Renal cortical epithelial cell (primary cell): Measurements from ENCODE around the gene POLR2C. TPM values are rescaled to one million over a fixed set of nuclear protein-coding genes. Genes with fewer than 3 reads are reported as not detected.

Experiments
- DNase-seq: peaks from one replicate; pipeline ENCODE4 v3.0.0-alpha.2; 2011; ENCODE audit warnings: low read depth
- total RNA-seq: library from RNA; depleted of rRNA; stranded (reverse); fragments of >200 nt; gene quantifications from 2 replicates; pipeline ENCODE4 v1.2.3, GENCODE V29; 2014

The POLR2C gene
- total RNA-seq, 1 donor from 2014 or later = 83.8 TPM

DNA sequence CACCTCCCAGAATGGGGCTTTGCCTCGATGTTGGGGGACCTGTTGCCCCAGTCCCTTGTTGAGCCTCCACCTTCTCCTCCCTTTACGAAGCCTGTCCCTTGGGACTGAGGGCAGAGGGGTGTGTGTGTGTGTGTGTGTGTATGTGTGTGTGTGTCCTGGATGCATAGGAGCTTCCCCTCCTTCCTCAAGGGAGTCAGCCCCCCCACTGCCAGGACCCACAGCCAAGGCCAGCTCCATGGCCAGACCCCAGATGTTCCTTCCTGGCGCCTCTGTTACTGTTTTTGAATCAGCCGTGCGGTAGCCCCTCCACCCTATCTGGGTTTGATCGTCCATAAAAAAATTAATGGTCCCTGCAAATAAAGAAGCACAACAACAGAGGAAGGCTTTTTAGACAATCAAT, 41.5 kb downstream of the POLR2C start:
- no peak for DNase-seq

DNA sequence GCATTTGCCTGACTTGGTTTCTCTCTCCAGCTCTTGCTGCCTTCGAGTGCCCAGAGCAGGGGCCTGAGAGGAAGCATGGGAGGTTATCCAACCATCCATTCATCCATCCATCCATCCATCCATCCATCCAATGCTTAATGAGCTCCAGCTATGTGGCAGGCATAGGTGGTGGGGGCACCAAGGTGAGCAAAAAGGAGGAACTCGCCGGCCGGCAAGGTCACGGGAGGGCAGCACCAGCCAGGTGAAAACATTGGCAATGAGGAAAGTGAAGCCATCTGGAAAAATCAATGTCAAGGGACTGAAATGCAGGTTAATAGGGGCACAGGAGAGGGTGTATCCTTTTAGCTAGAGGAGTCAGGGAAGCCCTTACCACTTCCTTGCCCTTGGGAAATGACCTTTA, 42.0 kb downstream of the POLR2C start:
- no peak for DNase-seq

DNA sequence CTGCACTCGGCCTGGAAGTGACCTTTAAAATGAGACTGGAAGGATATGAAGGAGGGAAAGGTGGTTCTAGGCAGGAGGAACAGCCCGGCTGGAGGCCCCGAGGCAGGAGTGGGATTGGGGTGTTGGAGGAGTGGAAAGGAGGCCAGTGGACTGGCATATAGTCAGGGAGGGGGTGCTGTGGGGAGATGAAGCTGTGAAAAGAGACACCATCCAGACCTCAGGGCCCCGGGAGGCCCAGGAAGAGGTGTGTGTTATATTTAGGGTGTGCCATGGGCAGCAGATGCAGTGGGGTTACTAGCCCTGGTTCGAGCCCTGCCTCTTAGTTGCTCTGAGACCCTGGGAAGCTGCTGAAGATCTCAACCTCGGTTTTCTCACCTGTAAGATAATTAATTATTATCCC, 42.7 kb downstream of the POLR2C start:
- DNase-seq = no peak

DNA sequence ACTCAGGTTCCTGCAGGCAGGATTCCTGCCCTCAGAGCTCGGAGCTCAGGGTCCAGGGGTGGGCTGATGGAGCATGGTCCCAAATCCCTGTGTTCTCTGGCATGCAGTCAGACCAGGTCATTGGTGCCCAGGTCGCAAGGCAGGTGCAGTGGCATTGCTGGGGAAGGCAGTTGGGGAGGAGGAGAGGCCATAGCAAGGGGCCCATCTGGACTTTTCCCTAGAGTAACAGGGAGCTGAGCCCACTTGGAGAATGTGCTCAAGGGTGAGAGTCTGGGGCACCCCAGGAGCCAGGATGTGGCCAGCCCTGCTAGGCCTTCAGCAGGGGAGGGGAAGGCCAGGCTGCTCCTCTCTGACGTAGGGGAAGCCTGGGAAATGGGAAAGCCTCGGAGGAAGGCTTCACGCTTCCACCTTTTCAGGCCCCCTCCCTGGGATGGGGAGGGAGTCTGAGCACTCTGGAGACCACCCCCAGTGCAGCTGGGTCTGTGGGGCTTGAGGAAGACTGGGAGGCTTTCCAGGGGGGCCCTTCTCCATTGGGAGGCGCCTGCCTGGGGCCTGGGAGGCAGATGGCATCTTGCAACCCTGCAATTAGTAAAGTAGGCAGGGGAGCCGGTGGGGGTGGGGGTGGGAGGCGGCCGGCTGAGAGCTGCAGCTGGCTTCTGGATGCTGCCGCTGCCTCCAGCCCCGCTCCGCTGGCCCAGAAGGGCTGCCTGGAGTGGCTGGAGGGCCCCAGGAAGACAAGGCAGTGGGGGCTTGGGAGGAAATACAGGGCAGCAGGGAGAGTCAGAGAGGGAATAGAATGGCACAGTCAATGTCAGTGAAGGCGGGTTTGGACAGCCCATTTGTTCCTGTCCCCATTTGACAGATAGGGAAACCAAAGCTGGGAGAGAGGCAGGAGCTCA, 44.9 kb downstream of the POLR2C start:
- no peak for DNase-seq

DNA sequence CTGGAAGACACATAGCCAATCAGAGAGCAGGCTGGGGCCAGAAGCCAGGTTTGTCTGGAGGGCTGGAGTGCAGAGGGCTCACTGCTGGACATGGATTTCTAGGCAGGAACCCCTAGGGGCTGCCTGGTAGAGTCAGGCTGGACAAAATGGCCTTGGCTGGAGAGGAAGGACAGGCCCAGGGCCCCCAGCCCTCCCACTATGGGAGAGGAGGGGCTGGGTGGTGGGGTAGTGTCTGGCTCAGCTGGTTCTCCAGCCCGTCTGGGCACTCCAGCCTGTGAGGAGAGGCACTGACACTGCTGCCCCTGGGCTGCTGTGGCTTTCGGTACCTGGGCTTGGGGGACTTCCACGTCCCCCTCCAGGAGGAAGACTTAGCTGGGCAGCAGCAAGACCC, 45.6 kb downstream of the POLR2C start:
- DNase-seq = no peak

DNA sequence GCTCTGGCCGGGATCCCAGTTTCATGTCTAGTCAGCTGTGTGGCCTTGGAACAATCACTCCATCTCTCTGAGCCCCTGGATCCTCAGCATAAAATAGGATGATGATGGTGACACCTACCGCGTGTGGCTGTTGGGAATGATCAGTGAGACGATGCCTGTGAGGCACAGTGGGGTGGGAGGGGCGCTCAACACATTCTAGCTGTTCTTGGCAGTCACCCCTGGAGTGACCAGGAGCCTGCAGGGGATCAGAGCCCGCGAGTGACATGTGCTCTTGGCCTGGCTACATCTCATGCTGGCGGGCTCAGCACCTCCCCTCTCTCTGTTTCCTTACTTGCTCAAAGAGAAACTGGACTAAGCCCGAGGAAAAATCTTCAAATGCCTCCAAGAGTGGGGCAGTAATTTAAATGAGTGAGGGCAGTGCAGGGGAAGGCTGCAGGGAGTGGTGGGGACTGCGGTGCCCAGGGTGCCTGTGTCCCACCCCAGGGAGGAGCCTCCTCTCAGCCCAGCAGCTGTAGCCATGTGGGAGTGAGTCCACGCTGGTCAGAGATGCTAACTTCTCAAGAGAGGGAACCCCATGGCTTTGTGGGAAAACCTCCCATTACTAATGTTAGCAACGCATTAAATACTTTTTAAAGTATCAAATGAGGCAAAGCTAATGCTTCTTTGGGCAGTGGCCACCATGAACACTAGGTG, 46.9 kb downstream of the POLR2C start:
- no peak for DNase-seq

DNA sequence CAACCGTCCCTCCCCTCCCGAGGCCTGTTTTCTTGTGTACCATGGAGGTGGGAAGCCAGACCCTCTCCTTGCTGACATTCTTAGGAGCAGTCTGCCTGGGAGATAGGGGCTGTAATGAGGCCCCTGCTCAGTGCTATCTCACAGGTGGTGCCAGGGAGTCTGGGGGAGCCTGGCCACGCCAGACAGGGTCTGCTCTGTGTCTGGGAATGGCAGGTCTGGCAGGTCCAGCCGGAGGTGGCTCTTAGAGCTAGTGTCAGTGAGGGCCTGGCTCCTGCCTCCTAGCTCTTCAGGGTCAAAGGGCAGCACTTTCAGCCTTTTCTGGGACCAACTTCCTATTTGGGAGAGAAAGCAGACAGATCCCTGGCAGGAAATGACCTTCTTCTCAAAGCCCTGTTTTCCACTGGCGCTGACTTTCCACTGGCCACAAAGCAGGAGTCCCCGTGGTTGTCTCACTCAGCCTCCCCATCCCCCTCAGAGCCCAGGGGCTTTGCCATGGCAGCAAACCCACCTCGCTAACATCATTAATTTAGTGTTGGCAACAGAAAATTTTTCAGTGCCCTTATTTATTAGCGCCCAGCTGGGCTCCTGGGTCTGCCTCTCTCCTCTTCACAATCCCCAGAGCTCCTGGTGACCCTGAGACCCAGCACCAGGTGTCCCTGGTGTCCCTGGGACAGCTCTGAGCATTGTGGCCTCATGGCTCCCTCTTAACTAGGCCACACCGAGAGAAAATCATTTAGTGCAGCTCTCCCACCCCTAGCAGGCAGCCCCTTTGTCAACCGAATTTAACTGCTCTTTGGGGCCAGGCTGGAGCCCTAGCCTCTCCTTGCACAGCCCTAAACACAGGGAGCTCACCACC, 47.8 kb downstream of the POLR2C start:
- DNase-seq = no peak

DNA sequence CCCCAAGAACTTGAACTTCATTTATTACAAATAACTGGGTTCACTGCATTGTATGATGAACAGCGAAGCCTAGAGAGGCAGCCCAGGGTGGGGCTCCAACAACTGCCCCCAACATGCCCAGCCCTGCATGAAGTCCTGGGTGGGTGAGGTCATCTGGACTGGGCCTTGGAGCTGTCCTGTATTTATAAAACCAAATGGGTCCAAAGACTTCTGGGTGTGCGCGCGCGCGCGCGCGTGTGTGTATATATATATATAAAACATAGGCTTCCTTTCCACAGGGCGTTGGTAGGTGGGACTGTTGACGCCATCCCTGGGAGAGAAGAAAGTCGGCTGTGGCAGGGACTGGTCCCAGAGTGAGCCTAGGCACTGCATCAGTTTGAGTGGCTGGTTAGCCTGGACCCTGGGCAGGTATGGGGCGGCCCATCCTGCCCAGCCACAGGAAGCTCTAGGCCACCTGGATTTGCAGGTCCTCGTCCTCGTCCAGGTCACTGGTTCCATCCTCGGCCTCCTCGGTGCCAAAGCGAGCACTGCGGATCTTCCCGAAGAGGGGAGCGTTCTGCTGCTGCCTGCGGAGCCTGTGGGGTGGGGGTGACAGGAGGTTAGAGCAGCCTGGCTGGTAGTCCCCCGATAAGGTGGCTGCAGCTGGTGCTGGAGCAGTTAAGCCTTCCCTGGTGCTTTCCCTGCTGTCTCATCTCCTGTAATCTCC, 50.0 kb downstream of the POLR2C start:
- DNase-seq = no peak

DNA sequence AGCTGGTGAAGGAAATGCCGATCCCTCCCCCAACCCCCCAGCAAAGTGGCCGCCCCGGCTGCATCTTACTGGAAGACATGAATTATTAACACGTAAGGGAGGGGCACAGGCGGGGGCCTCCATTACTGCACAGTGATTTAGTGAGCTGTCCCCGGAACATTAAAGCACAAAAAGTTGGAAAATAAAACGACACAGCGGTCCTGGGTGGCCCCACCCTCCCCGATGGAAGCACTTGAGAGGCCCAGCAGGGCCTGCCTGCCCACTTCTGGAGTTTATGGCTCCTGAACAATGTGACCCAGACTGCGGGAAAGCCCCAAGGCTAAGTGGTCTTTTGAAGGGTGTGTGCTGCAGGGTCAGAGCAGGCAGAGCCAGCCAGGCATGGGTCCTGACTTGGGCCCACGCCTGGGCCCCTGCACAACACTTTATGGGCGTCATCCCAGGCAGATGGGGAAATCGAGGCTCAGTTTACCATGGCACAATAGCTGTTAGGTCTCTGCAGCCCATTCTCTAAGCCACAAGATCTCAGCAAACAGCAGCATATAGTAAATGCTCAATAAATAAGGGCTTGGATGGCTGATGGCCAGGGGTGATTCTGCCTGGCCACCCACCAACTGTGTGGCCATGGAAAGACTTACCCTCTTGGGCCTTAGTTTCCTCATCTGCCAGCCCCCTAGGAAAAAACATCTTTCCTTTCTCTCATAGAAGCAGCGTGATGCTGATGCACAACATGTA, 51.1 kb downstream of the POLR2C start:
- DNase-seq = peak; percentile 86

DNA sequence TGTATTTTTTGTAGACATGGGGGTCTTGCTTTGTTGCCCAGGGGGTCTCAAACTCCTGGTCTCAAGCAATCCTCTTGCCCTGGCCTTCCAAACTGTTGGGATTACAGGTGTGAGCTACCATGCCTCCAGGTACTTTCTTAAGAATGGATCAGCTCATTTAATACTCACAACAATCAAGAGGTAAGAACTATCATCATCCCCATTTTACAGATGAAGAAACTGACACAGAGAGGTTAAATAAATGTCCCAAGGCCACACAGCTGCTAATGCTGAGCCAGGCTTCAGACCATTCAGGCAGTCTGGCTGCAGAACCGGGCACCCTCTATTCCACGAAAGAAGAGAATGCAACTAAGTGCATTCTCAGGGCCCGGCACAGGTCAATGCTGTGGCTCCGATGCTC, 51.9 kb downstream of the POLR2C start:
- DNase-seq = no peak

DNA sequence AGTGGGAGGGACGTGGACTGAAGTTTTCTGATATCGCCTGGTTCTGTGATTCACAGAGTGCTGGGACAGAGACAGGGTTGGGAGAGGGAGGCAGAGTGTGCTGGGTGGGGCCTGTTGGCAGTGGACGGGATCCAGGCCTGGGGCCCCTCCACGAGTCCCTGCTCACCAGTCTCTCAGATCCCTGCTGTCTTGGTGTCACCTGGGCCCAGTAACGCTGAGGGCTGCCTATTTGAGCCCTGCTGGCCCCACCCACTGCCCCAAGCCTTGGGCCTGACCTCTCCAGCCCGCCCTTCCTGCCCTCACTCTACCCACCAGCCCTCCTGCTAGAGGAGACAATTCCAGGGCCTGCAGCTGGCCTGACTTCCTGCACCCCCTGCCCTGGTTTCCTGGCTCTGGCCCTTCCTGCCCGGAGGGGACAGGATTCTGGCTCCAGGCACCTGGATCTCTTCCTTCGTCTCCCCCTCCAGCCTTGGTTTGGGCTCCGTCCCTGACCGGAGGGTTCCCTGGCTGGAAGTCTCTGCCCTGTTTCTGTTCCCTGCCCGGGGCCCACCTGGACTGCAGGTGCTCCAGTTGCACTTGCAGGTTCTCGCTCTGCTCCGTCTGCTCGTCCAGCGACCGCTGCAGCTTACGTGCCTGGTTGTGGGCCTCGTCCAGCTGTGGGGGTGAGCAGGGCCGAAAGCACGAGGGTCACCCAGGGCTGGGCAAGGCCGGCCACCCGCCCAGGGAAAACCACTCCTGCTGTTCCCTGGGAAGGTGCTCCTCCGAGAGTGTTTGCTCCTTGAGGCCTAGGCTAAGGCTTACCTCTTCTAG, 52.5 kb downstream of the POLR2C start:
- no peak for DNase-seq

DNA sequence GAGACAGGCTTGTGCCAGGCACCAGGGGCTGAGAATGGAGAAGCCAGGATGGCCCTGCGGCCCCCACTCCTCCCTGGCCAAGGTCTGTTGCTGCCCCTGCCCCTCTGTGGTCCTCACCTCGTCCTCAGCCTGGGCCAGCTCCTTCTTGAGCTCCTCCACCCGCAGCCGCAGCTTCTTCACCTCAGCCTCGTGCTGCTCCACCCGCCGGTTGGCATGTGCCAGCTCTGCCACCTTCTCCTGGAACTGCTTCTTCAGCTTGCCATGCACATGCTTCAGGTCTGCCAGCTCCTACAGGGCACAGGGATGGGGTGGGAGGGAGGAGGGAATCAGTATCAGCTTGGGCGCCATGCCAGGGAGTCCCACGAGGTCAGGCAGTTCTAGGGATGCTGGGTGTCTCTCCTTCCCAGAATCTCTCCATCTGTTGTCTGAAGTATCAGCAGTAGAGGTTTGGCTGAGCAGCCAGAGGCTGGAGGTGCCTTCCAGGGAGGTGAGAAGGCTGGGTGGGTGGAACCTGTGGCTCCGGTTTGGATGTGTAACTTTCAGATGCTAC, 53.8 kb downstream of the POLR2C start:
- DNase-seq = no peak

DNA sequence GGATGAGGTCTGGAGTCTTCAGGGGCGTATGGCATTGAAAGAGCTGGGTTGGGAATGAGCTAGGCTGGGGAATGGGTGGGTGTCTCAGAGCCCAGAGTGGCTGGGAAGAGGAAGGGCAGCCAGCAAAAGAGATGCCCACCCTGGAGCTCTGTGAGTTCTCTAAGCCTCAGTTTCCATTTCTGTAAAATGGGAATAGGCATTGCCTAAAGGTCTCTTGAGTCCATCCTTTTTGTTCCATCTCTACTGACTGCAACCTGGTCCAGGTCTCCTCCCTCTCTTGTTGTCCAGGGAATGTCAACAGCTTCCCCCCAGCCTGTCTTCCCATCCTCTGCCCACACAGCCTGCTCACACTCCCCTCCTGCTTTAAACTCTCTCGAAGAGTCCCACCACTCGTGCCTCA, 54.3 kb downstream of the POLR2C start:
- DNase-seq = no peak

DNA sequence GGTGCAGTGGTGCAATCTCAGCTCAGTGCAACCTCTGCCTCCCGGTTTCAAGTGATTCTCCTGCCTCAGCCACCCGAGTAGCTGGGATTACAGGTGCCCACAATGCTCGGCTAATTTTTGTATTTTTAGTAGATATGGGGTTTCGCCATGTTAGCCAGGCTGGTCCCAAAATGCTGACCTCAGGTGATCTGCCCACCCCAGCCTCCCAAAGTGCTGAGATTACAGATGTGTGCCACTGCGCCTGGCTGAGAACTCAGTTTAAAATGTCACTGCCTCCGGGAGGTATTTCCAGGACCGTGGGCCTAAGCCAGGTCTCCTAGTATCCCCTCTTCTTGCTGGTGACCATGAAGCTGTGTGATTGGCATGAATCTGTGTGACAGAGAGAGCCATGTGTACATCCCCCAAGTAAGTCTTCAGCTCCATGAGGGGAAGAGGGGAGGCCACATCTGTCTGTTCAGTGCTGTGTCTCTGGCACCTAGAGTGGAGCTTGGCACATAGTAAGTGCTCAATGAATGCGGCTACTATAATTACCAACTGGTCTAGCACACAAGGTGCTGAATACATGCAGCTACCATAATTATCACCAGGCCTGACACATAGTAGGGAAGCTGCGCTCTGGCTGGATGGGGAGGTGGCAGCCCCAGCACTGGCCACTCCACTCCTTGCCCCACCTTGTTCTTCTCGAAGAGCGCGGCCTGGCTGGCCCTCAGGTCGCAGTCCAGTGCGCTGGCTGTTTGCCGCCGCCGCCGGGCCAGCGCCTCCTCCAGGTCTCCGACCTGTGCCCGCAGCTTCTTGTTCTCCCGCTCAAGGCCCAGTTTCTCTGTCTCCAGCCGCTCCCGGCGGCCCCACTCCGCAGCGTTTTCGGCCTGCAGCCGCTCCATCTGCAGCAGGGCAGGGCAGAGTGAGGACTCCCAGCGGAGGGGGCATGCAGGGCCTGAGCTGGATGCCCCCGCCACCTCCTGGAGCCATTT, 55.2 kb downstream of the POLR2C start:
- no peak for DNase-seq

DNA sequence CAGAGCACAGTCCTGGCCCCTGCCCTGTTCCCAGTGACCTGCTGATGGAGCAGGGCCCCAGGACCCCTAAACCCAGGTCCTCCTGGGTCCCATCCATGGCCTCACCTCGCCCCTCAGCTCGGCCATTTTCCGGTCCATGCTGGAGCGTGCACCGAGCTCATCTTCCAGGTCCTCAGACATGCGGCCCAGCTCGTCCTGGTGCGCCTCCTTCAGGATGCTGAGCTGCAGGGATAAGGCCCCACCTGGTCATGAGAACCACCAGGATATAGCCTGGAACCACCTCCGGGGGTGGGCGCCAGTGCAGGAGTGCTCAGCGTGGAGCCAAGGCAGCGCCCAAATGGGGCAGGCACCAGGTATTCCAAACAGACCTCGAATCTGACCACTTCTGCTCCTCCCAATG, 56.0 kb downstream of the POLR2C start:
- DNase-seq = no peak

DNA sequence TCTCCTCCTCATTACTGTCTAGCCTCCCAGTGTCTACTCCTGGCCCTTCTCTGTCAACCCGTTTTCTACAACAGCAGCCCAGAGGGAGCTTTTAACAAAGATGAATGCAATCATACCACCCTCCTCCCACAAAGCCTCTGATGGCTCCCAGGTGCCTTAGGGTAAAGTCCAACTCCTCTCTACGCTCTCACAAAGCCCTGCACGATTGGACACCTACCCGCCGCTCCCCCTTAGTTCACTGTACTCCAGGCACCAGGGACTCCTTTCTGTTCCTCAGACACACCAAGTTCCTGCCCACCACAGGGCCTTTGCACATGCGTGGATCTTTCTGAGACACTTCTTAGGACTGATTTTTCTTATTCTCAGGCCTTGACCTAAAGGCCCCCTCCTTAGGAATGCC, 56.4 kb downstream of the POLR2C start:
- DNase-seq = no peak

DNA sequence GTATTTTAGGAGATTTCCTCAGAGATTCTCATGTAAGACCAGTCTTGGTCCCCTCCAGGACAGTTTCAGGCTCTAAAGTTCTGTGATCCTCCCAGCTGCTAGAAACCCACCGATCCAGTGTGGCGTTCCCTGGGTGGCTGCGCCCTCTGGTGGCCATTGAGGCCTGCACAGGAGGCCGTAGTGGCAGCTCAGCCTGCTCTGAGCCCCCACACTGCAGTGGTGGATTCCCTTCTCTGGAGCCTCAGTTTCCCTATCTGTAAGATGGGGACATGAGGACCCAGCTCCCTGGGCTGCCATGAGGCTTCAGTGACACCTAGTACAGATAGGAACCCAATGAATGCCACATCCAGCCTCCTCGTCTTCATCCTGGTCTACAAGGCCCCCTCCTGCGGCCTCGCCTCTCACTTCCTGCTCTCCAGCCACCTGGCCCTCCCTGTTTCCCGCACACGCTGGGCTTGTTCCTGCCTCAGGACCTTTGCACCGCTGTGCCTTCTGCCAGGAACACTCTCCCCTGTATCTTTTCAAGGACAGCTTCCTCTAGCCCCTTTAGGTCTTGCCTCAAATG, 57.4 kb downstream of the POLR2C start:
- peak; percentile 31 for DNase-seq
